ENCODE data around the gene PLXNC1.
A peak's percentile ranks its signal among the peaks of the same experiment; 100 is the strongest.

PLXNC1 gene

GRCh38 chr12:94207849-94208621 lies 59.7 kb downstream of the PLXNC1 start:
- peak; percentile 5 for DNase-seq

- no peak for DNase-seq
Measured at GRCh38 chr12:94208622-94208966, 60.2 kb downstream of the PLXNC1 start.

GRCh38 chr12:94209240-94209639 lies 60.9 kb downstream of the PLXNC1 start:
- DNase-seq, result no peak

GRCh38 chr12:94211021-94211420 lies 62.6 kb downstream of the PLXNC1 start:
- DNase-seq, result no peak

GRCh38 chr12:94218233-94218632 lies 69.9 kb downstream of the PLXNC1 start:
- no peak for DNase-seq

DNA sequence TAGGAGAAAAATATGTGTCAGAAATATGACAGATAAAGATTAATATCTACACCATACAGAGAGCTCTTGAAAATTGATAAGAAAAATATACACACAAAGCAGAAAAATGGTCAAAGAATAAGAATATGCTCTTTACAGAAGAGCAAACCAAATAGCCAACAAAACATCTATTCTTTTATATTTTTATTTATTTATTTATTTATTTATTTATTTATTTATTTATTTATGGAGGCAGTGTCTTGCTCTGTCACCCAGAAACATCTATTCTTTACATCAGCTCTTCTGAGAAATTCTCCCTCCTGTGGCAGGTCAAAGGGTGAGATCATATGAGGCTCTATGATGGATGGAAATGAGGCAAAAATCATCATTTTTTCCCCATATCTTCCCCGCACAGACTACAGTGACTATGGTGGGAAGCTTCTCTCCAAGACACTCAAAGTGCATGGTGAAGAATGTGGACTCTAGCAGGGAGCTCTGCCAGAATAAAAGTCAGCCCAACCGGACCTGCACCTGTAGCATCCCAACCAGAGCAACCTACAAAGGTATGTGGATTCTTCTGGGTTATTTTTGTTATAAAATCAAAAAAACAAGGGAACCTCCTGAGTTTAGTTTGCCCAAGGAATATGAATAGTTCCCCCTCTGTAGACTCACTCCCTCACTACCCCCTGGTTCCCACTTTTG lies 71.4 kb downstream of the PLXNC1 start:
- DNase-seq, result no peak

DNA sequence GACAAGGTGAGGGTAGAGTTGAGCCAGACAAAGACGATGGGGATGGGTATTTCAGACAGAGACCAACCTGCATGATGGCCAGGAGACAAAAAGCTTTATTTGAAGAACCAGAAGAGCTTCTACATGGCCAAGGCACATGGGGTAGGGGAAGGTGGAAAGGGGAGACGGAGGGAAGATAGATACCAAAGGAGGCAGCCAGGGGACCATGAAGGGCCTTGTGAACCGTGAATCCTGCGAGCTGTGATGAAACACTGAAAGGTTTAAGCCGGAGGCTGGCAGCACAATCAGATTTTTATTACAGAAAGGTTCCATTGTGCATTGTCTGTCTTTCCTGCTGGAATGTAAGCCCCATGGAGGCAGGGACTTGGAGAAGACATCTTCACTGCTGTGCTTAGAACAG lies 72.4 kb downstream of the PLXNC1 start:
- no peak for DNase-seq

GRCh38 chr12:94222351-94223084 lies 74.1 kb downstream of the PLXNC1 start:
- no peak for DNase-seq

DNA sequence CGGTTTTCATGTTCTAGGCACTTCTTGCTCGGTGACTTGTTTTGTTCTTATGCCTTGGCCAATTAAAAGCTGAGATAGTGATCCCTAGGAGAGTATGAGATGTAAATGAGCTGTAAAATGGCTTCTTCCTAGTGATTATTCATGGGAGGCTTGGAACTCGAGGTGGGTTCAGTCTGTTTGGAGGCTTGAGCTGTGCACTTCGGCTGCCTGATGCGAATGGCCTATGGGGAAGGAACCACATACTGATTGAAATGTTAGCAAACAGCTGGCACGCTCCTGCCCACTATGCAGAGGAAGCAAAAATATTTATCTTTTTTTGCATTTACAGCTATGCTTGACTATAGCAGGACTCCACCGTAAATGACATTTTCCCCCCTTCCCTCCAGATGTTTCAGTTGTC lies 75.5 kb downstream of the PLXNC1 start:
- no peak for DNase-seq

- no peak for DNase-seq
Measured at GRCh38 chr12:94225506-94225905, 77.1 kb downstream of the PLXNC1 start.

GRCh38 chr12:94225947-94226630 lies 77.7 kb downstream of the PLXNC1 start:
- no peak for DNase-seq

DNA sequence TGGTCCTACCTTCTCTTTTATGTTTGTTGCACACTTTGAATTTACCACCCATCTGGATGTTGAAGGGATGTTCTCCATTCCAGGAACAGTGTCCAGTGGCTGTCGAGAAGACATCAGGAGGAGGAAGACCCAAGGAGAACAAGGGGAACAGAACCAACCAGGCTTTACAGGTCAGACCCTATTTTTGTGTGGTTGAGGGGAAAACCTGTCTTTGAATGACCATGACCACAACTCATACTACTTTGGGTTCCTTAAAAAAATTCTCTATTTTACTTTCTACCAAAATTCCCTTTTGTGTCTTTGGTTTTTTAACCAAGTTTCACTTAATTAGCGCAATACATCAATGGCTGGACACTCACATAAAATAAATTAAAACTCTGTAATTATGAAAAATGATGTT lies 78.7 kb downstream of the PLXNC1 start:
- no peak for DNase-seq

DNA sequence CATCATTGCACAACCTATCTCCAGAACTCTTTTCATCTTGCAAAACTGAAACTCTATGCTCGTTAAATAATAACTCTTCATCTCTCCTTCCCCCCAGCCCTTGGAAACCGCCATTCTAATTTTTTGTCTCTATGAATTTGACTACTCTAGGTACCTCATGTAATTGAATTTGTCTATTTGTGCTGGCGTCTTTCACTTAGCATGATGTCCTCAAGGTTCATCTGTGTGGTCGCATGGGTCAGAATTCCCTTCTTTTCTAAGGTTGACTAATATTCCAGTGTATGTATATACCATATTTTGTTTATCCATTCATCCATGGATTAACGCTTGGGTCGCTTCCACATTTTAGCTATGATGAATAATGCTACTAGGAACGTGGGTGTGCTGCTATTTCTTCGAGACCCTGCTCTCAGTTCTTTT lies 80.1 kb downstream of the PLXNC1 start:
- DNase-seq, result no peak

- DNase-seq, result no peak
Measured at GRCh38 chr12:94229902-94230301, 81.5 kb downstream of the PLXNC1 start.

DNA sequence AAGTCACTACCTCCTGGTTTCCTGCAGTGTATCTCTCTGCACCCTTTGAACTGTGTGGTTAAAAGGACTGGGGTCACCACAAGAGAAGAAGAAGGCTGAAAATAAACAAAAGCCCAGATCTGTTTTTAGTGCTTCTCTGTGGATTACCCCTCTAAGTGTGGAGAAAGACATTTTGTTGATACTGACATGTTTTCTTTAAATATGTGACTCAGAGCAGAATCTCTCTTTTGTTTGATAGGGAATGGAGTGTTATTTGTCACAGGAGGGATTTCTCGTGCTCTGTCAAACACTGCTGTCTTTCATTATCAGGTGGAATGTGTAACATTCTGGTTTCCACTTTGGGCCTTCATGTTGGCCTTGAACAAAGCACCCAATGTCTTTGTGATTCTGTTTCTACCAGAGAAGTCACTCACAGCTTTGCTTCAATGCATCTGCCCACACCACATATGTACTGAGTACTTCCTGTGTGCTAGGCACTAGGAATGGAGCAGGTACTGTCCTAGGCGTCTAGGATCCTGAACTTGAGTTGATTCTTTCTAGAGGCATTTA lies 82.1 kb downstream of the PLXNC1 start:
- no peak for DNase-seq

GRCh38 chr12:94231709-94232108 lies 83.3 kb downstream of the PLXNC1 start:
- no peak for DNase-seq

DNA sequence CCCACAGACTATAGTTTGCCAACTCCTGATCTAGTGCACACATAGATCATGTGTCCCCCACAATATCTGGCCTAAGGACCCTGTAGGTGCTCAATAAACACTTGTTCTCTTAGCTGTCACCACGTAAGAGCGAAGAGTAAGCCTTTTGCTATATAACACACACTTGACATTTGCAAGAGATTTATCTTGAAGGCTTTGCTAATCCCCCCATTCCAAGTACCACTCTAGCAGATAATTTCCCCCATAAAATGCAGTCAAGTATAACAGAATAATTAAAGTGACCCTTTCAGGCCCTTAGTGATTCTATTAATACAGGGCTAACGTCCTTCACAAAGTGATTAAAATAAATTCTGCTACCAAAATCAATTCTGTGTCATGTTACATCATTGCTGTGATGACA lies 87.5 kb downstream of the PLXNC1 start:
- DNase-seq, result no peak

GRCh38 chr12:94239332-94239993 lies 91.1 kb downstream of the PLXNC1 start:
- no peak for DNase-seq

- no peak for DNase-seq
Measured at GRCh38 chr12:94240171-94240570, 91.8 kb downstream of the PLXNC1 start.

DNA sequence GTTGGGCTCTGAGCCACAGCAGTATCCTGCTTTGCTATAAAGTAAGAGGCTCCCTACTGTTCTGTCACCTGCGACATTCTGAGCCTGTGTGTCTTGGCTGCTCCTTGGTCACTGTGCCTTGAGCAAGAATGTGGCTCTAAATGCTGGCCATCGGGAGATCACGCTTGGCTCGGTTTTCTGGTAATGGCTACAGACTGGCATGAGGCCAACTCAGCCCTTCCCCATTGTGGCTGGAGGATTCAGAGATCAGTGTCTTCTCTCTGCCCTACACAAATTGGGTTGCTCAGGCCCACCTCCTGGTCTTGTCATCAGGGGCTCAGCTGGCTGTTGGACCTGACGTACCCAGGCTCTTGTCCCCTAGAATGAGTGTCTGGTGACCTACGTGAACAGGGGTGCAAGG lies 94.5 kb downstream of the PLXNC1 start:
- DNase-seq, result no peak

DNA sequence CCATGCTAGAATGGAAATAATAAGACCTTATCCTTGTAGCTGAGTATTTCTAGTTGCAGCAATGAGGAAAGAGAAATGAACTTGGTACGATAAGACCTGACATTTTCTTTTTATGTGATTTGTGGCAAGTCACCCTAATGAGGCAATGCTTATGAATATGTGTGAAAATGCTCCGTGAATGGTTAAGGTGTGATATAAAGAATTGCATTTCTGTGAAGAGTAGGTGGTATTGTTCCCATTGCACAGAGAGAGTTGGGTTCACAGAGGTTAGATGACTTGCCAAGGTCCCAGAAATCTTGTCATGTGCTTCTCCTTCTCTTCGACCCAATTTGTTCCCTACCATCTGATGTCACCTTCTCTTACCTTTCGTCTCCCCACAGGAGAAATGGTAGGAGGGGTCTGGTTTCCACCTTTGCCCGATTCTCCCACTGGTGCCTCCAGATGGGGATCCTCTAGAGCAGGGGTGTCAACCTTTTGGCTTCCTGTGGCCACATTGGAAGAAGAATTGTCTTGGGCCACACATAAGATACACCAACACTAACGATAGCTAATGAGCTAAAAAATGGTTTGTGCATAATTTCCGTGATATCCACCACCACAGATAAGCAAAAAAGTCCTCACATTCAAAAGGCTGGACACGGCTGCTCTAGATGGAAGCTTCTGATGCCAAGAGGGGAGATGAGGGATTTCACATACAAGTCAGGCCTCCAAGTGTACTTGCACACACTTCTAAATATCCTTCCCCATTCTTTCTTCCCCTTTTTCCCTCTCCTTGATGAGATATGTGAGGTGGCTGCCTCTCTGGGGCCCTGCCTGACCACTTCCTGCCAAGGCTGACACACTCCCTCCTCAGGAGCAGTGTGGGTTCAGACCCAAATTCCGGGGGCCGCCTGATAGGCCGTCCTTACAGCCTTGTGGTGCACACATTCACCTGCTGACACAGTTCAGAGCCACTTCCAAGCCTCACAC lies 96.1 kb downstream of the PLXNC1 start:
- DNase-seq, result no peak
